IMR-90 (cell line): ENCODE measurements around the gene DELE1. TPM values are rescaled to one million over a fixed set of nuclear protein-coding genes. Genes with fewer than 3 reads are reported as not detected.

ENCODE experiments used
- ATAC-seq: fragments of 200-7000 bp; cut with Tn5 transposase; 2 replicates; pipeline ENCODE4 v1.9.1; 2020; ENCODE audit warnings: low read depth, mild to moderate bottlenecking, moderate library complexity
- BruUV-seq: library from RNA; stranded (reverse); fragments of 400-500 nt; replicated peaks from 2 replicates; lab custom pipeline; 2021; lab: Mats Ljungman, UMichigan
- CTCF ChIA-PET: fragments of 300-600 bp; formaldehyde crosslinking; extraction: SDS; loops from one replicate; lab custom pipeline; 2021; ENCODE audit warnings: antibody characterized with exemption; lab: Yijun Ruan, JAX
- POLR2A ChIA-PET: fragments of 300-600 bp; sonication (Branson Sonifier 250); formaldehyde crosslinking; loops from one replicate; lab custom pipeline; 2022; ENCODE audit warnings: antibody characterized with exemption; ENCODE audit not compliant: unreplicated experiment; lab: Charles Lee
- DNase-seq: peaks from one replicate; pipeline ENCODE4 v3.0.0; 2013
- H2AFZ ChIP-seq: replicated peaks from 2 replicates; pipeline ENCODE3; 2013; ENCODE audit warnings: low read length, mild to moderate bottlenecking; ENCODE audit not compliant: poor library complexity
- H2AK5ac ChIP-seq: 2 replicates; pipeline ENCODE4 v1.6.1; 2013; ENCODE audit warnings: low read depth, low read length, inconsistent platforms
- H2AK9ac ChIP-seq: replicated peaks from 2 replicates; pipeline ENCODE3; 2013; ENCODE audit warnings: mild to moderate bottlenecking, low read depth, low read length, moderate library complexity; ENCODE audit not compliant: poor library complexity
- H2BK120ac ChIP-seq: 2 replicates; pipeline ENCODE4 v1.6.1; 2013; ENCODE audit warnings: low read depth, low read length, inconsistent platforms
- H2BK15ac ChIP-seq: 3 replicates; pipeline ENCODE4 v1.6.1; 2013; ENCODE audit warnings: low read depth, low read length, inconsistent platforms
- H2BK20ac ChIP-seq: 2 replicates; pipeline ENCODE4 v1.6.1; 2013; ENCODE audit warnings: low read depth, mild to moderate bottlenecking, inconsistent platforms, low read length, moderate library complexity
- H2BK5ac ChIP-seq: 2 replicates; pipeline ENCODE4 v1.6.1; 2013; ENCODE audit warnings: mild to moderate bottlenecking, low read depth, low read length, inconsistent platforms; ENCODE audit not compliant: poor library complexity, severe bottlenecking
- H3K14ac ChIP-seq: replicated peaks from 2 replicates; pipeline ENCODE4 v1.6.1; 2013; ENCODE audit warnings: low read depth, low read length, inconsistent platforms
- H3K18ac ChIP-seq: 2 replicates; pipeline ENCODE4 v1.6.1; 2013; ENCODE audit warnings: low read depth, low read length, control low read depth
- H3K23ac ChIP-seq: 2 replicates; pipeline ENCODE4 v1.6.1; 2013; ENCODE audit warnings: low read depth, low read length, inconsistent platforms
- H3K27ac ChIP-seq: 2 replicates; pipeline ENCODE4 v1.5.1; 2013; ENCODE audit warnings: mild to moderate bottlenecking, control low read depth, low read length; ENCODE audit not compliant: insufficient read depth
- H3K27me3 ChIP-seq: 2 replicates; pipeline ENCODE4 v1.6.1; 2013; ENCODE audit warnings: low read length; ENCODE audit not compliant: control insufficient read depth, insufficient read depth
- H3K36me3 ChIP-seq: 2 replicates; pipeline ENCODE4 v1.6.1; 2013; ENCODE audit warnings: low read length, mixed read lengths; ENCODE audit not compliant: control insufficient read depth, insufficient read depth
- H3K4ac ChIP-seq: 2 replicates; pipeline ENCODE4 v1.6.1; 2013; ENCODE audit warnings: low read depth, low read length, inconsistent platforms
- H3K4me1 ChIP-seq: 2 replicates; pipeline ENCODE4 v1.6.1; 2013; ENCODE audit warnings: low read length, mixed read lengths; ENCODE audit not compliant: control insufficient read depth, insufficient read depth
- H3K4me2 ChIP-seq: 2 replicates; pipeline ENCODE4 v1.6.1; 2013; ENCODE audit warnings: low read depth, mild to moderate bottlenecking, control low read depth, low read length, moderate library complexity
- H3K4me3 ChIP-seq: 2 replicates; pipeline ENCODE4 v1.5.1; 2013; ENCODE audit warnings: low read depth, mild to moderate bottlenecking, control low read depth, low read length, moderate library complexity; ENCODE audit not compliant: insufficient read depth
- H3K56ac ChIP-seq: 2 replicates; pipeline ENCODE4 v1.6.1; 2013; ENCODE audit warnings: low read length, inconsistent platforms; ENCODE audit not compliant: insufficient read depth; ENCODE audit errors: extremely low read depth
- H3K79me1 ChIP-seq, 2 experiments: 2 replicates each; pipeline ENCODE4 v1.6.1; 2013; ENCODE audit warnings: low read length in 2 of 2, inconsistent platforms in 1 of 2, low read depth in 1 of 2
- H3K9ac ChIP-seq: 2 replicates; pipeline ENCODE4 v1.6.1; 2013; ENCODE audit warnings: low read depth, low read length, control low read depth
- H3K9me1 ChIP-seq: 2 replicates; pipeline ENCODE4 v1.6.1; 2013; ENCODE audit warnings: low read length, inconsistent platforms; ENCODE audit not compliant: insufficient read depth
- H3K9me3 ChIP-seq: 2 replicates; pipeline ENCODE4 v1.6.1; 2013; ENCODE audit warnings: low read length; ENCODE audit not compliant: control insufficient read depth, insufficient read depth
- H4K20me1 ChIP-seq: 2 replicates; pipeline ENCODE4 v1.6.1; 2013; ENCODE audit warnings: low read length, inconsistent platforms; ENCODE audit not compliant: insufficient read depth
- H4K5ac ChIP-seq: 2 replicates; pipeline ENCODE4 v1.6.1; 2013; ENCODE audit warnings: mild to moderate bottlenecking, low read depth, low read length, control low read depth
- H4K8ac ChIP-seq, 2 experiments: 2 replicates each; pipeline ENCODE4 v1.6.1; 2013; ENCODE audit warnings: low read depth in 2 of 2, low read length in 2 of 2, control low read depth in 1 of 2, inconsistent platforms in 1 of 2
- H4K91ac ChIP-seq: 2 replicates; pipeline ENCODE4 v1.6.1; 2013; ENCODE audit warnings: low read depth, low read length, inconsistent platforms; ENCODE audit not compliant: insufficient read depth
- CEBPB ChIP-seq: IDR thresholded peaks from 2 replicates; pipeline ENCODE4 v1.6.1; 2012; ENCODE audit warnings: low read depth, low read length, improper control_type of control experiment
- CHD1 ChIP-seq: IDR thresholded peaks from 2 replicates; pipeline ENCODE4 v1.6.1; 2012; ENCODE audit warnings: low read depth, low read length, improper control_type of control experiment
- CTCF ChIP-seq: conservative IDR thresholded peaks from 2 replicates; pipeline ENCODE4 v1.5.1; 2012; ENCODE audit warnings: mild to moderate bottlenecking, low read depth, low read length, improper control_type of control experiment
- ELK1 ChIP-seq: fragments of 150-350 bp; IDR thresholded peaks from 2 replicates; pipeline ENCODE4 v1.6.1; 2016; ENCODE audit warnings: low read depth, mild to moderate bottlenecking, low read length, moderate library complexity, borderline replicate concordance
- FOS ChIP-seq: fragments of 150-350 bp; IDR thresholded peaks from 2 replicates; pipeline ENCODE4 v1.6.1; 2016; ENCODE audit warnings: low read depth, low read length
- MAZ ChIP-seq: IDR thresholded peaks from 2 replicates; pipeline ENCODE4 v1.6.1; 2012; ENCODE audit warnings: low read depth, mild to moderate bottlenecking, low read length, improper control_type of control experiment, moderate library complexity, borderline replicate concordance
- MXI1 ChIP-seq: IDR thresholded peaks from 2 replicates; pipeline ENCODE4 v1.6.1; 2012; ENCODE audit warnings: low read depth, mild to moderate bottlenecking, low read length, moderate library complexity, borderline replicate concordance
- NFE2L2 ChIP-seq: fragments of 150-350 bp; IDR thresholded peaks from 2 replicates; pipeline ENCODE4 v1.6.1; 2016; ENCODE audit warnings: low read depth, mild to moderate bottlenecking, low read length
- POLR2A ChIP-seq: IDR thresholded peaks from 2 replicates; pipeline ENCODE4 v1.6.1; 2012; ENCODE audit warnings: mild to moderate bottlenecking, low read depth, low read length
- RAD21 ChIP-seq: IDR thresholded peaks from 2 replicates; pipeline ENCODE4 v1.6.1; 2012; ENCODE audit warnings: low read length, improper control_type of control experiment
- RCOR1 ChIP-seq: IDR thresholded peaks from 2 replicates; pipeline ENCODE4 v1.6.1; 2012; ENCODE audit warnings: mild to moderate bottlenecking, low read length, improper control_type of control experiment; ENCODE audit not compliant: insufficient replicate concordance
- RFX5 ChIP-seq: IDR thresholded peaks from 2 replicates; pipeline ENCODE4 v1.8.0; 2012; ENCODE audit warnings: low read depth, mild to moderate bottlenecking, low read length, moderate library complexity
- SMC3 ChIP-seq: fragments of 150-350 bp; IDR thresholded peaks from 2 replicates; pipeline ENCODE4 v1.6.1; 2016; ENCODE audit warnings: low read depth, mild to moderate bottlenecking, antibody characterized with exemption, low read length, moderate library complexity
- USF2 ChIP-seq: fragments of 150-350 bp; IDR thresholded peaks from 2 replicates; pipeline ENCODE4 v1.6.1; 2017; ENCODE audit warnings: mild to moderate bottlenecking, antibody characterized with exemption, low read length, low read depth
- WGBS, 2 experiments: methylation state at CpG; one replicate each; pipeline versions ENCODE4 v1.1.5 to v1.1.7; 2013; ENCODE audit warnings: missing lambda C conversion rate in 2 of 2; ENCODE audit not compliant: insufficient read length in 1 of 2; ENCODE audit errors: extremely low coverage in 2 of 2; 5-methylcytosine and 5-hydroxymethylcytosine counted together
- dilution Hi-C: fragments of 300-500 bp; cut with HindIII; formaldehyde crosslinking; loops from one replicate; pipeline ENCODE4 v1.14.3; 2018; ENCODE audit warnings: low sequenced_read_pairs; ENCODE audit not compliant: unreplicated experiment
- in situ Hi-C: fragments of 300-500 bp; cut with MboI; formaldehyde crosslinking; loops from 3 replicates; pipeline ENCODE4 v1.14.3; 2019; ENCODE audit warnings: low sequenced_read_pairs, inconsistent platforms, mixed read lengths
- intact Hi-C: fragments of 100-400 bp; cut with micrococcal nuclease; formaldehyde crosslinking; loops from 2 replicates; pipeline ENCODE4 v1.10.0; 2022
- polyA plus RNA-seq, 3 experiments: library from polyadenylated mRNA; depleted of rRNA; stranded (reverse); fragments of >200 nt; gene quantifications; 2 replicates each; pipeline ENCODE4 v1.2.3, GENCODE V29; 2012; ENCODE audit warnings: low replicate concordance in 1 of 3
- total RNA-seq: library from RNA; depleted of rRNA; stranded (reverse); fragments of >200 nt; gene quantifications from 2 replicates; pipeline ENCODE4 v1.2.3, GENCODE V29; 2012

Gene DELE1
- total and polyA plus RNA-seq, 2 of the 4 experiments (the other 2 are of a cell fraction): 28.0 to 66.1 TPM

GRCh38 chr5:141945511-141946051, 21.9 kb downstream of the DELE1 start:
- no peak overlapping the region for H2BK15ac ChIP-seq
- intact Hi-C loops (no loop called here), dilution Hi-C loops (no loop called here), in situ Hi-C loops (no loop called here)
- no peak overlapping the region for H2BK120ac ChIP-seq
- CTCF ChIA-PET: interaction anchor here (1.8 kb wide), 1 partner anchor 15 kb away, joined by 6 read pairs; no protein-coding TSS in a partner anchor
- H3K9me3 ChIP-seq: no peaks in the 10 kb centered on the region
- no peak overlapping the region for H2BK5ac ChIP-seq
- POLR2A ChIA-PET: no interaction called here
- H4K5ac ChIP-seq: no peak overlapping the region
- H3K18ac ChIP-seq: no peak overlapping the region
- H3K27me3 ChIP-seq: peaks cover 7% of the 10 kb centered on the region
- H3K4me3 ChIP-seq: no peak overlapping the region
- TF ChIP-seq CEBPB (no peak), MXI1 (no peak), CHD1 (no peak), RAD21 (no peak), SMC3 (no peak), NFE2L2 (no peak), FOS (no peak), RCOR1 (no peak), POLR2A (no peak), USF2 (no peak), MAZ (no peak), RFX5 (no peak), CTCF (no peak), ELK1 (no peak)
- H3K4me1 ChIP-seq: peaks cover under 1% of the 10 kb centered on the region; the same call in 1 of the 2 replicates
- no peak overlapping the region for H3K4me2 ChIP-seq
- WGBS, 2 experiments: 47% methylated on average over 17 of the region's 25 CpGs; no CpG with 5 or more reads in 1 of the 2 experiments
- no peak overlapping the region for H3K9ac ChIP-seq
- H3K56ac ChIP-seq: no peak overlapping the region
- no peak overlapping the region for H3K4ac ChIP-seq
- no peak overlapping the region for H2AK9ac ChIP-seq
- no peak overlapping the region for H4K91ac ChIP-seq
- no peaks in the 10 kb centered on the region for H3K36me3 ChIP-seq
- H3K9me1 ChIP-seq: peaks cover 4% of the 10 kb centered on the region; the same call in 1 of the 2 replicates
- H2AFZ ChIP-seq: peak overlapping the region; percentile 4
- H3K79me1 ChIP-seq: no peaks in the 10 kb centered on the region
- no peak overlapping the region; the same call in 1 of the 2 replicates for H3K23ac ChIP-seq
- no peak overlapping the region for H4K8ac ChIP-seq
- ATAC-seq: peak; percentile 21; the same call in 1 of the 2 replicates
- H2BK20ac ChIP-seq: no peak overlapping the region
- H4K20me1 ChIP-seq: peaks cover 3% of the 10 kb centered on the region; the same call in 1 of the 2 replicates
- no peak overlapping the region for H2AK5ac ChIP-seq
- no peak overlapping the region for H3K14ac ChIP-seq
- no peak overlapping the region for H3K27ac ChIP-seq
- no peak for DNase-seq
- BruUV-seq: no TSS peak
